ENCODE results near the gene GNB1L.

GNB1L gene

GRCh38 chr22:19898145-19898544 lies 43.5 kb upstream of the GNB1L start:
- Histone ChIP-seq H3K79me2 (ENCODE audit: low read length) (no peaks in the 10 kb centered on the region), H3K9me3 (ENCODE audit: insufficient read depth, low read length) (no peaks in the 10 kb centered on the region), H3K4me1 (ENCODE audit: low read length) (no peaks in the 10 kb centered on the region), H3K36me3 (replicated peaks; ENCODE audit: low read depth, low read length) (peaks cover 3% of the 10 kb centered on the region), H2AFZ (ENCODE audit: low read depth, low read length) (no peak overlapping the region), H3K4me3 (ENCODE audit: low read length) (no peak overlapping the region), H3K27ac (ENCODE audit: low read length) (no peak overlapping the region), H3K27me3 (ENCODE audit: low read depth, low read length) (no peaks in the 10 kb centered on the region), H3K4me2 (ENCODE audit: low read length) (no peak overlapping the region), H3K9ac (ENCODE audit: low read length) (no peak overlapping the region), H4K20me1 (ENCODE audit: insufficient read depth, low read length) (no peaks in the 10 kb centered on the region)
- no peak for TF ChIP-seq CTCF (IDR thresholded peaks at IDR 0.05; ENCODE audit: low read depth, low read length)
- no peak for TF ChIP-seq EZH2phosphoT487 (IDR thresholded peaks at IDR 0.05; ENCODE audit: low read depth)

DNA sequence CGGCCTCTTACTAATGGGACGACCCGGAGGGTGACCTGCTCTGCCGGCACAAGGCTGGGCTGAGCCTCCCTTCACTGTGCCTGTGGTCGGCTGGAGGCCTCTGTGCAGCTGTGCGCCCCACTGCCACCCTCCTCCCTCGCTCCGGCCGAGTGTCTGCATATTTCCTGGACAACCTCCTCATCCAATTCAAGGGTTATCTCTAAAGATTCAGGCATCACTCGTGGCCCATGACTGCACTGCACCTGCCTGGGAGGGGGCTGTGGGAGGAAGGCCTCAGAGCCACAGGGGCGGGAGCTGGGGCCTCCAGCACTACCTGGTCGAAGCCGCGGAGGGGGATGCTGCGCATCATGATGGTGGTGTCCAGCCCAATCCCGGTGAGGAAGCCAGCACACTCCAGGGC lies 43.1 kb upstream of the GNB1L start:
- Histone ChIP-seq H3K27me3 (ENCODE audit: low read depth, low read length) (no peaks in the 10 kb centered on the region), H3K36me3 (replicated peaks; ENCODE audit: low read depth, low read length) (peaks cover 3% of the 10 kb centered on the region), H3K4me3 (ENCODE audit: low read length) (no peak overlapping the region), H3K4me1 (ENCODE audit: low read length) (no peaks in the 10 kb centered on the region), H3K9me3 (ENCODE audit: insufficient read depth, low read length) (no peaks in the 10 kb centered on the region), H4K20me1 (ENCODE audit: insufficient read depth, low read length) (no peaks in the 10 kb centered on the region), H2AFZ (ENCODE audit: low read depth, low read length) (no peak overlapping the region), H3K4me2 (ENCODE audit: low read length) (no peak overlapping the region), H3K27ac (ENCODE audit: low read length) (no peak overlapping the region), H3K79me2 (ENCODE audit: low read length) (no peaks in the 10 kb centered on the region), H3K9ac (ENCODE audit: low read length) (no peak overlapping the region)
- no peak for TF ChIP-seq CTCF (IDR thresholded peaks at IDR 0.05; ENCODE audit: low read depth, low read length)
- TF ChIP-seq EZH2phosphoT487 (IDR thresholded peaks at IDR 0.05; ENCODE audit: low read depth), result no peak

- Histone ChIP-seq H4K20me1 (ENCODE audit: insufficient read depth, low read length) (no peaks in the 10 kb centered on the region), H3K4me2 (ENCODE audit: low read length) (no peak overlapping the region), H3K36me3 (replicated peaks; ENCODE audit: low read depth, low read length) (peaks cover 3% of the 10 kb centered on the region), H3K27me3 (ENCODE audit: low read depth, low read length) (no peaks in the 10 kb centered on the region), H3K4me1 (ENCODE audit: low read length) (no peaks in the 10 kb centered on the region), H3K79me2 (ENCODE audit: low read length) (no peaks in the 10 kb centered on the region), H3K27ac (ENCODE audit: low read length) (no peak overlapping the region), H2AFZ (ENCODE audit: low read depth, low read length) (no peak overlapping the region), H3K9ac (ENCODE audit: low read length) (no peak overlapping the region), H3K4me3 (ENCODE audit: low read length) (no peak overlapping the region), H3K9me3 (ENCODE audit: insufficient read depth, low read length) (peaks cover 6% of the 10 kb centered on the region; the same call in 1 of the 2 replicates)
- no peak for TF ChIP-seq CTCF (IDR thresholded peaks at IDR 0.05; ENCODE audit: low read depth, low read length)
- TF ChIP-seq EZH2phosphoT487 (IDR thresholded peaks at IDR 0.05; ENCODE audit: low read depth), result no peak
Measured at GRCh38 chr22:19896665-19897355, 42.1 kb upstream of the GNB1L start.

- Histone ChIP-seq H3K79me2 (ENCODE audit: low read length) (no peaks in the 10 kb centered on the region), H3K27ac (ENCODE audit: low read length) (no peak overlapping the region), H4K20me1 (ENCODE audit: insufficient read depth, low read length) (no peaks in the 10 kb centered on the region), H3K4me2 (ENCODE audit: low read length) (no peak overlapping the region), H2AFZ (ENCODE audit: low read depth, low read length) (no peak overlapping the region), H3K9me3 (ENCODE audit: insufficient read depth, low read length) (peaks cover 6% of the 10 kb centered on the region; the same call in 1 of the 2 replicates), H3K9ac (ENCODE audit: low read length) (no peak overlapping the region), H3K36me3 (replicated peaks; ENCODE audit: low read depth, low read length) (peaks cover 3% of the 10 kb centered on the region), H3K4me1 (ENCODE audit: low read length) (no peaks in the 10 kb centered on the region), H3K27me3 (ENCODE audit: low read depth, low read length) (no peaks in the 10 kb centered on the region), H3K4me3 (ENCODE audit: low read length) (no peak overlapping the region)
- TF ChIP-seq CTCF (IDR thresholded peaks at IDR 0.05; ENCODE audit: low read depth, low read length) (no peak), EZH2phosphoT487 (IDR thresholded peaks at IDR 0.05; ENCODE audit: low read depth) (no peak)
Measured at GRCh38 chr22:19895160-19895849, 40.6 kb upstream of the GNB1L start.
